ACC112 (cell line): ENCODE measurements around the gene MKNK1.

ENCODE experiments used
- H2AFZ ChIP-seq: fragments of 200-600 bp; sonication (generic); one replicate; pipeline ENCODE4 v1.6.0; 2017; ENCODE audit warnings: antibody characterized with exemption, low read length; ENCODE audit not compliant: unreplicated experiment
- H3K27ac ChIP-seq: fragments of 200-600 bp; sonication (generic); 2 replicates; pipeline ENCODE4 v1.5.1; 2014; ENCODE audit warnings: low read depth, mild to moderate bottlenecking, antibody characterized with exemption, low read length, moderate library complexity
- H3K27me3 ChIP-seq: fragments of 200-600 bp; sonication (generic); 2 replicates; pipeline ENCODE4 v1.6.1; 2014; ENCODE audit warnings: mild to moderate bottlenecking, antibody characterized with exemption, low read length, moderate library complexity, mixed read lengths; ENCODE audit not compliant: insufficient read depth
- H3K36me3 ChIP-seq: fragments of 200-600 bp; sonication (generic); 2 replicates; pipeline ENCODE4 v1.6.1; 2016; ENCODE audit warnings: mild to moderate bottlenecking, antibody characterized with exemption, low read length, moderate library complexity, mixed read lengths; ENCODE audit not compliant: insufficient read depth
- H3K4me1 ChIP-seq: fragments of 200-600 bp; sonication (generic); one replicate; pipeline ENCODE4 v1.6.1; 2016; ENCODE audit warnings: low read length, mixed read lengths; ENCODE audit not compliant: insufficient read depth, unreplicated experiment, control insufficient read depth
- H3K4me3 ChIP-seq: fragments of 200-600 bp; sonication (generic); 2 replicates; pipeline ENCODE4 v1.5.1; 2014; ENCODE audit warnings: mild to moderate bottlenecking, low read depth, low read length
- H3K79me2 ChIP-seq: fragments of 200-600 bp; sonication (generic); one replicate; pipeline ENCODE4 v1.6.0; 2016; ENCODE audit warnings: low read length; ENCODE audit not compliant: control insufficient read depth, unreplicated experiment, insufficient read depth

MKNK1 gene

DNA sequence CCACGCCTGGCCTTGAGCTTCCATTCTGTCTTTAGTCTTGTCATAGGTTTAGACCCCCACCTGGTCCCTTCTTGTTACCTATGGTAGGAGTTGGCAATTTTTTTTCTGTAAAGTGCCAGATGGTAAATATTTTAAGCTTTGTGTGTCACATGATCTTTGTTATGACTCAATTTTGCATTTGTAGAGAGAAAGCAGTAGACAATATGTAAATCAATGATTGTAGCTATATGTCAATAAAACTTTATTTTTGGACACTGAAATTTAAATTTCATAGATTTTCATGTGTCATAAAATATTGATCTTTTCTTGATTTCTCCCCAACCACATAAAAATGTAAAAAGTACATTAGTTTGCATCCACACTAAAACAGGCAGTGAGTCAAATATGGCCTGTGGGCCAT, 8.0 kb downstream of the MKNK1 start:
- no peak overlapping the region for H2AFZ ChIP-seq
- H3K4me1 ChIP-seq: no peaks in the 10 kb centered on the region
- H3K79me2 ChIP-seq: no peaks in the 10 kb centered on the region
- H3K36me3 ChIP-seq: peaks cover 16% of the 10 kb centered on the region
- no peak overlapping the region for H3K4me3 ChIP-seq
- H3K27me3 ChIP-seq: no peaks in the 10 kb centered on the region
- H3K27ac ChIP-seq: no peak overlapping the region

DNA sequence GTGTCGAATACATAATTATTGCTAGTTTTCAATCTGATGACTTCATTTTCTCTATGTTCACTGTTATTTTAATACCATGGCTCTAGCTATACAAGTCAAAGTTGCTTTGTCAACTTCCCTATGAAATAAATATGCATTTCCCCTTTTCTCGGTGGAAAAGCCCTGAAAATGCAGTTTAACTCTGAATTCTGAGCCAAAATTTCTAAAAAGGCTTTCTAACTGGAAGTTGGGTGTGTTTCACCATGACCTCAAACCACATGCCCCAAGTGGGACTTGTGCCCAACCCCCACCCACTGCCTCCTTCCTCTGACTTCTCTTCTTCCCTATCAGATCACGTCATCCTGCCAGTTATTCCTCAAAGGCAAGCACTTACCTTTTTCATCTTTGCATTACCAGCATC, 8.9 kb downstream of the MKNK1 start:
- H2AFZ ChIP-seq: no peak overlapping the region
- no peaks in the 10 kb centered on the region for H3K4me1 ChIP-seq
- no peak overlapping the region for H3K4me3 ChIP-seq
- no peaks in the 10 kb centered on the region for H3K27me3 ChIP-seq
- H3K36me3 ChIP-seq: peaks cover 25% of the 10 kb centered on the region
- H3K27ac ChIP-seq: no peak overlapping the region
- H3K79me2 ChIP-seq: no peaks in the 10 kb centered on the region

DNA sequence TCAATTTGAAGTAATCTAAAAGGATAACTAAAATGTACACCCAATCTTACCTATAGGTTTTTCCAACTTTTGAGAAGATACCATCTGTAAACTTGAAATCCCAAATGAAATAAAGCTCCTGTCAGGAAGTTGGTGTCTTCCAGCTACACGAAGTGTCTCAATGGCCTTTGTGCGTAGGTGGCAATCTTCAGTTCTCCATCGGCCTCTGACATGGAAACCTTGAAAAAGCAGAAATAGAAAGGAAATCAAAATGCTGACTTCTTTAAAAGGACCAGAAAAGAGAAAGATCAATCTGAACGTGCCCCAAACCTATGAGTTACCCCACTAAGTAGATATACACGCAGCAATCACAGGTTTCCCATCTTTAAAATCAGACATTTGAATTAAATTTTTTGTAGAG, 10.0 kb downstream of the MKNK1 start:
- Histone ChIP-seq H3K4me1 (no peaks in the 10 kb centered on the region), H3K27me3 (no peaks in the 10 kb centered on the region), H3K36me3 (peaks cover 35% of the 10 kb centered on the region), H3K79me2 (no peaks in the 10 kb centered on the region), H3K4me3 (no peak overlapping the region), H3K27ac (no peak overlapping the region), H2AFZ (no peak overlapping the region)

DNA sequence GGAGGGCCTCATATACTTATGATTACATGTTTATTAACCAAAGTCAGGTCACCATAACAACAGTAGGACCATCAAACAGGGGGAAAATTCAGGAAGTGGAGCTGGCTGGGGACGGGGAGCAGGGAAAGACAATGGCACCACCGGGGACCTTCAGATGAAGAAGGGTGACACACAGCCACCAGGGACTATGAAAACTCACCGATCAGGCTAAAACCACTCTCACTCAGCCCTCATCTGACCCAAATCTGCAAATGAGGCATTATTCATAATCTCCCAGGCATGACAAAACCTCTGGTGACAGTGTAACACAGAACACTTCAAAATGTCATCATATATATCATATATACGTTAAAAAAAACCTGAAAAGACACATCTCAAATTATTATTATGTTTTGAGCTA, 11.2 kb downstream of the MKNK1 start:
- no peak overlapping the region for H3K27ac ChIP-seq
- H3K4me1 ChIP-seq: no peaks in the 10 kb centered on the region
- no peaks in the 10 kb centered on the region for H3K27me3 ChIP-seq
- no peaks in the 10 kb centered on the region for H3K79me2 ChIP-seq
- no peak overlapping the region for H2AFZ ChIP-seq
- no peak overlapping the region for H3K4me3 ChIP-seq
- peaks cover 39% of the 10 kb centered on the region for H3K36me3 ChIP-seq

DNA sequence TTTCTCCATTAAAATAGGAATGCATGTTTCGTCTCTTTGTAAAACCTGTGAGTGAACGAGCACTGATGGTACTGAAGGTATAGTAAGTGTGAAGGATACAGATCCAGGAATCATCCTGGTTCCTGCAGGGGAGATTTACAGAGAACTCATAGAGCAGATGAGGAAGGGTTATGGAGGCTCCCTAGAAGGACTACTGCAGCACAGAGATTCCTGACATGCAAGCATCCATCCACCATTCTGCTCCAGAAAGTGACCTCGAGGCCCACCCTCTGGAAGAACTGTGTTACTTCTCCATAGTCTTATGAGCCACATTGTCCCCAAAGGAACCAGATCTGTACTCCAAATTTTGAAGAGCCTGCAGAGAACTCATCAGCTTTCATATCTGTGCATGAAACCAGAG, 14.5 kb downstream of the MKNK1 start:
- Histone ChIP-seq H3K36me3 (peaks cover 39% of the 10 kb centered on the region), H3K4me3 (no peak overlapping the region), H3K27me3 (no peaks in the 10 kb centered on the region), H2AFZ (no peak overlapping the region), H3K79me2 (no peaks in the 10 kb centered on the region), H3K4me1 (no peaks in the 10 kb centered on the region), H3K27ac (no peak overlapping the region)

DNA sequence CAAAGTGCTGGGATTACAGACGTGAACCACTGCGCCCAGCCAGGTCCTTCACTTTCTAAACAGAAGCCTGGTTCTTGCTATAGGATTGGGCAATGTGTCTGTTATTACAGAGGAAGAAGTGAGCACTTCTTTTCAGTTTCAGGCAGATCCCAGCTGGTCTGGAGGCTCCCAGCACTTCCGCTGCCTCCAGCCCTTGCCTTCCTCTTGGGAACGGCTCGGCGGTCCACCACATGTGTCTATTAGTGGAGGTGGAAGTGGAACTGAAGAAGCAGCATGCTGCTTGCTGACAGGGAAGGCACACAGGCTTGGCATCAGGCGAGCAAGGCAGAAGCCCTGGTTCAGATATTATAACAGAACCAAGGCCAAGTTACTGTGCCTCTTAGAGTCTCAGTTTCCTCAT, 17.0 kb downstream of the MKNK1 start:
- Histone ChIP-seq H3K27me3 (no peaks in the 10 kb centered on the region), H3K4me3 (no peak overlapping the region), H3K4me1 (no peaks in the 10 kb centered on the region), H3K79me2 (no peaks in the 10 kb centered on the region), H3K27ac (no peak overlapping the region), H3K36me3 (peaks cover 31% of the 10 kb centered on the region), H2AFZ (no peak overlapping the region)

DNA sequence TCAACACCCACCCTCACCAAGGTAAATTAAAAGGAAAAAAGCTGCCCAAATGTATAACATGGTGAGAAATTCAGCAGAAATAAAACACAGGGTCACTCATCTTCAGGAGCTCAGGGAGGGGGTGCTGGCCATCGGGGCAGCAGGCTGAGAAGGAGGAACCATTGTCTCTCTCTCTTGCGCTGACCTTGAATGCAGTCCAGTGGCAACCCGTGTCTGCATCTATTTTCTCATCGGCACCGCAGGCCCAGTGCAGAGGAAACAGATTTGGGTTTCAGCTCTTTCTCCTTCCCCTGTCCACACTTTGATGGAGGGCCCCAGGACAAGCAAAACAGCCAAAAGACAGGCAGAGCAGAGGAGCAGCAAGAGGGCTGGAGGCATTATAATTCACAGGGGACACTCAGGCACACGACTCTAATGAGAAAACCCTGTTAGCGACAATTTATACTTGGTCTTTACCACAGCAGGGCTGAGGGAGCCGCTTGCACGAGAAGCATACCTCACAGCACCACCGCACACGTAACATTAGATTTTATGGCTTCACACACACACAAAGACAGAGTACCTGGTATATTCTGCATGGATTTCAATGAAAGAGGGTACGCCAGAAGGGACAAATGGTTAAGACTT, 18.6 kb downstream of the MKNK1 start:
- H3K27me3 ChIP-seq: no peaks in the 10 kb centered on the region
- no peak overlapping the region for H2AFZ ChIP-seq
- H3K4me1 ChIP-seq: peaks cover 6% of the 10 kb centered on the region
- H3K4me3 ChIP-seq: no peak overlapping the region
- no peaks in the 10 kb centered on the region for H3K79me2 ChIP-seq
- H3K36me3 ChIP-seq: peaks cover 17% of the 10 kb centered on the region
- no peak overlapping the region for H3K27ac ChIP-seq

DNA sequence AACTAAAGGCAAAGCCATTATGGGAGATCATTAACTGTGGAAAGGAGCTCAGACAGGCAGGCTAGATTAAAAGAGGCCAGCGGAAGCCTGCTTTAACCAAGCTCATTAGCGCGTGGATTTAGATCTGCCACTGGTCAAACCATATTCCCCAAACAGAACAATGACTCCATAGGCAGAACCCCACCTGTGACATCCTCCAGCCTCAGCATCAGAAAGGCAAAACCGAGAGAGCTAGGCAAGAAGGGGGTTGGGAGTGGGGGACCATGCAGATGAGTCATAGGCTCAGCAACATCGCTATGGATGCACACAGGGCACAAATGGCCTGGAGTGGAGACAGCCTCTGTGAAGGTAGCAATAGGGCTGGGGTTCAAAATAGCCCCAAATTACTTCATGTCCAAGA, 20.6 kb downstream of the MKNK1 start:
- no peaks in the 10 kb centered on the region for H3K27me3 ChIP-seq
- peaks cover 8% of the 10 kb centered on the region for H3K4me1 ChIP-seq
- no peak overlapping the region for H3K4me3 ChIP-seq
- H3K36me3 ChIP-seq: 0 out of 2 replicates have a peak, but pooled peaks cover 4% of the 10 kb centered on the region
- no peak overlapping the region for H3K27ac ChIP-seq
- no peaks in the 10 kb centered on the region for H3K79me2 ChIP-seq
- no peak overlapping the region for H2AFZ ChIP-seq

DNA sequence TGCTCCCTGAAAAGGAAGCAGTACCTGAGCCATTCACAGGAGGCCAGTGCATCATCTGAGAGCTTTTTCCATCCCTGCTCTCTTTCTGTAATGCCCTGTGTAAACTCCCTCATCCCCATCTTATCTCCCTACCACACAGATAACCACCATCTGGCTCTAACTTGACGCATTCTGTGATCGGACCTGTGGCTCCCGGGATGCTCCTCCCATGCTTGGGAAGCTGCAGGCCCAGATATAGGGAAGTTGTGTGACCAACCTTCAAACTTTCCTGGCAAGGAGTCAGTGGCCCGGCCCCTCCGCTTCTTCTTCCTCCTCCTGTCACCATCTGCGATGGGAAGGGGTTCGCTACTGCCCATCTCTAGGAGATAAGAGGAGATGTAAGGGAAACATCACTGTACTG, 21.1 kb downstream of the MKNK1 start:
- H3K4me1 ChIP-seq: peaks cover 8% of the 10 kb centered on the region
- H3K36me3 ChIP-seq: 0 out of 2 replicates have a peak, but pooled peaks cover 4% of the 10 kb centered on the region
- no peaks in the 10 kb centered on the region for H3K27me3 ChIP-seq
- no peaks in the 10 kb centered on the region for H3K79me2 ChIP-seq
- no peak overlapping the region for H3K4me3 ChIP-seq
- H2AFZ ChIP-seq: no peak overlapping the region
- H3K27ac ChIP-seq: no peak overlapping the region

DNA sequence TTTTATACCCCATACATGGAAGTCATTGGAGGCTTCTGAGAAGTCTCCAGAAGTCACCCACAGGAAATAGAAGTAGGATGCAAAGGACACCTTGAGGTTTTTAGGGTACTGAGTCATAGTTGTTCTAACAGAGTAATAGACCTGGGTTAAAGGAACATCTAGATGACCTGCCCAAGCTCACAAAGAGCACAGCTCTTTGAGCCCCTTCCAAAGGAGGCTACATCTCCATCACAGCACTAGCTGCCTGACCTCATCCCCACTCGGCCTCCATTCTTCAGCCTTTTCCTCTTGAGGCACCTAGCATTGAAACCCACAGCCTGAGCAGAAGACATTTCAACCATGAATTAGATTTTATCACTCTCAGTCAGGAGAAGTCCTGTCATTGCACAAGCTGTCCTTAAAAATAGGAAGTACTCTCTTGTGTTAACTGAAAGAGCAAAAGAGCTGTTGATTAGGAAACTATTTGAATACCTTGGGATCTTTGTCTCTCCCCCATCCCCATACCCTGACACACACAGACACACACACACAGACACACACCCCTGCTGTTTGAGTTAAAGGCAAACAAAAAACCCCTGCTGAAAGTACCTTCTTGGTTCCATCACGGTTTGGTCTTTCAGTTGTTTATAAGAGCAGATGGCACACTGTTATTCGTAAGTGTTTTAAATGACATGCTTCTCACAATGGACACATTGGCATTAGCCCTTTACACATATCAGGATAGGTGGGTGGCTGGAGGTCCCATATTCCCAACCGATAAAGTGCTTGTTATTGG, 22.2 kb downstream of the MKNK1 start:
- Histone ChIP-seq H3K27ac (no peak overlapping the region), H3K4me1 (peaks cover 8% of the 10 kb centered on the region), H3K27me3 (no peaks in the 10 kb centered on the region), H2AFZ (no peak overlapping the region), H3K36me3 (0 out of 2 replicates have a peak, but pooled peaks cover 4% of the 10 kb centered on the region), H3K79me2 (no peaks in the 10 kb centered on the region), H3K4me3 (no peak overlapping the region)
